Gastroesophageal sphincter (tissue), 3 donors: ENCODE results near the gene ZC3H12C.
A peak's percentile ranks its signal among the peaks of the same experiment; 100 is the strongest.

Experiments
- CTCF ChIP-seq, 4 experiments: fragments of 200-600 bp in 2 of 4; fragments of 450-650 bp in 2 of 4; sonication (generic) in 1 of 4; IDR thresholded peaks; one replicate each; pipeline ENCODE4 v1.5.1; 2017 to 2019; ENCODE audit warnings: antibody characterized with exemption in 4 of 4, mild to moderate bottlenecking in 2 of 4, moderate library complexity in 2 of 4
- POLR2A ChIP-seq, 2 donors: fragments of 450-650 bp; IDR thresholded peaks; one replicate each; pipeline ENCODE4 v1.6.1; 2017; ENCODE audit warnings: antibody characterized with exemption in 2 of 2, mild to moderate bottlenecking in 2 of 2, moderate library complexity in 1 of 2

GRCh38 chr11:110093407-110094297, 460 bp downstream of the ZC3H12C start:
- peak in 1 of 4 experiments; percentile 9 for TF ChIP-seq CTCF (IDR thresholded peaks at IDR 0.05)
- no peak for TF ChIP-seq POLR2A (IDR thresholded peaks at IDR 0.05)
